COLO668 (cell line): ENCODE measurements around the gene TMEM232.
"Not testable (repeated sequence)": the region's sequence is repeated elsewhere in the genome, so short reads cannot be mapped to it uniquely, and the experiment has no call there.

ENCODE experiments used
- DNase-seq: peaks from one replicate; lab custom pipeline; 2025; ENCODE audit not compliant: unreplicated experiment; lab: John Stamatoyannopoulos, UW

Gene TMEM232

DNA sequence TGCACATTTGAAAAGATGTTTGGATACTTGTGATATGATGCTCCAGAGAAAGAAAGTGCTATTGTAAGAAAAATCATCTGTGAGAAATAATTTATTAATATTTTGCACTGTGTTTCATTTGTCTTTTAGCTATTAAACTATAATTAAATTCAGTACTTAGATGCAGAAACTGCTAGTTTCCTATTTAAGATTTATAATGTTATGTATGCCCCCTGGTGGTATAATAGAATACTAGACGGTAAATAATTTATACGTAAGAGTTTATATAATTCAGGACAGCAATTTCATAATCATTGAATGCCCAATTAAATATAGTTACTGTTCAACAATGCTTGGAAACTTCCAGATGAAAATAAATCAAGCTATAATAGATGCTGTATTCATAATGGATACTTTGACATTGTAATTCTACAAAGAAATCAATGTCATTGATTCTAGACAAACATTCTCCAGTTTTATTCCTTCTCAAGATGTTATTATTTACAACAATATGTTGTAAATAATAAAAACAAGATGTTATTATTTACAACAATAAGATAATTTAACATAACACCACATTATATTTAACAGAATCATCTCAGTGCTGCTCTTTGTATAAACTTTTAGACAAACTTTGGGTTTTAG is 101.0 kb downstream of the TMEM232 start:
- DNase-seq: no peak

GRCh38 chr5:110623874-110624273 is 102.6 kb downstream of the TMEM232 start:
- DNase-seq: no peak

DNA sequence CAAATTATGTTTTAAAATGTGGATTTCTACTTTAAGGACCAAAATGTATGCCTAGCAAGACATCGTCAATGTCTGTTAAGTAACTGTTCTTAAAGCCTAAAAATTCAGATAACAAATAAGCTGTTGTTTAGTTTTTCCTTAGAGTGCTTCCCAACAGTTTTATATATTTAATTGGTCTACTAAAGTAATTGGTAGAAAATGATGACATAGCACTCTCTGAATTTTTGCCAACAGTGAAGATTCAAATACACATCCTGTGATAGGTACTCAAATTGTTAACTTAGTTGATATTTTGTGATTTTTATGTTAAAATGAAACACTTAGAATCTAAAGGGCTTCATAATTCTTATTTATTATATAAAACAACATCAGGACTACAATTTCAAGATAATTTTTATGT is 107.5 kb downstream of the TMEM232 start:
- no peak for DNase-seq

DNA sequence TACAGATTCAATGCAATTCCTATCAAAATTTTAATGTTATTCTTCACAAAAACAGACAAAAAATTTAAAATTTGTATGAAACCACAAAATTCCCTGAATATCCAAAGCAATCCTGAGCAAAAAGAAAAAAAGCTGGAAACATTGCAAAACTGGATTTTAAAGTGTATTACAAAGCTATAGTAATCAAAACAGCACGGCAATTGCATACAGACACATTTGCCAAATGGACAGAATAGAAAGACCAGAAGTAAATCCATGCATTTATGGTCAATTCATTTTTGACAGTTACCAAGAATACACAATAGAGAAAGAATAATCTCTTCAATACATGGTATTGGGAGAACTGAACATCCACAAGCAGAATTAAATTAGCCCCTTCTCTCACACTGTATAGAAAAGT is 110.5 kb downstream of the TMEM232 start:
- no peak for DNase-seq

GRCh38 chr5:110612794-110613247 is 113.7 kb downstream of the TMEM232 start:
- DNase-seq: no peak

- DNase-seq: no peak
Measured at GRCh38 chr5:110611817-110612216, 114.7 kb downstream of the TMEM232 start.

GRCh38 chr5:110594866-110595265 is 131.6 kb downstream of the TMEM232 start:
- no peak for DNase-seq

- no peak for DNase-seq
Measured at GRCh38 chr5:110590187-110590586, 136.3 kb downstream of the TMEM232 start.

- DNase-seq: no peak
Measured at GRCh38 chr5:110588286-110588980, 138.0 kb downstream of the TMEM232 start.

GRCh38 chr5:110580625-110581024 is 145.8 kb downstream of the TMEM232 start:
- no peak for DNase-seq

DNA sequence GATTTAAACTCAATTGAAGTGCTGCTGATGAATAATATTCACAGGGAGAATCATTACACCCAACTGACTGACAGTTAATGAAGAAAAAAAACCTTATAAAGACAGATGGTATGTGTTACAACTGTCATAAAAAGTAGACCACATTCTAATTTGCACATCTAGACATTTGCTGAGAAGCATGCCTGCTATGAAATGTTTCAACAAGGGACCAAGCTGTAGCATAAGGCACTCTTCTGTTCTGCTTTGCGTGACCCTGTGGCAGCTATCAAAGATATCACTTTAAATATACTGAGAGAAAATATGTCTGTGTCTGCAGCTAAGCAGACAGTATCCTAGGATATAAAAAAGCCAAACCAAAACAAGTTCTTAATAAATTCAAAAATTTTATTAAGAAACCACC is 153.7 kb downstream of the TMEM232 start:
- no peak for DNase-seq

DNA sequence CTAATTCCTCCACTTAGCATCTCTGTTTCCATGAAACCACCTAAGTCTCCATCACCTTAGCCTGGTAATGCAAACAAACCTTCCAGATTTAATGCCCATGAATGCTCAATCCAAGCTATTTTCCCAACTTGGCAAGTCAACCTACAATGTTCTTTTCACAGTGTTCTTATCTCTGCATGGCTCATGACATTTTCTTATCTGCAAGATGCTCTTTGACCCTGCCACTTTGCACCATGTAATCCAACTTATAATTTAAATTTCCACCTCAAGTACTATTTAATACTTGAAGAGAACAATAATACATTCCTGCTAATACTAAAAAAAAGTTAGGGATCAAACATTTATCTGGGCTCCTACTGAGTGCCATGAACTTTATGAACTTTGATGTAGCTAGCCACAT is 164.3 kb downstream of the TMEM232 start:
- no peak for DNase-seq

DNA sequence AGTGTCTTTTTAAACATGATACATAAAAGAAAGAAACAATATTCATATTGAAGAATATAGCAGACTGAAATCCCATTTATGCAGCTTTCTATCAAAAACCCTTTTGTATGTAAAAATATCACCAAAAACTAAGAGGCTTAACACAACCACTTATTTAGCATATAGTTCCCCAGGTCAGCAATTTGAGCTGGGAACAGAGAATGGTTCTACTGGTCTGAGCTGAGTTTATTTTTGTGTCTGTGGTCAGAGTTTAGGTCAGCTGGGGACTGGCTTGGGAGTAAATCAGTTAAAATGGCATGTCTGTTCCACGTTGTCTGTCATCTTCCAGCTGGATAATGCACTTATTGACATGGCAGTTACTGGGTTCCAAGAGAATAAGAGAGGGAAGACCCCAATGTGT is 165.0 kb downstream of the TMEM232 start:
- DNase-seq: no peak

- no peak for DNase-seq
Measured at GRCh38 chr5:110549301-110549700, 177.2 kb downstream of the TMEM232 start.

GRCh38 chr5:110548171-110548570 is 178.3 kb downstream of the TMEM232 start:
- DNase-seq: no peak

DNA sequence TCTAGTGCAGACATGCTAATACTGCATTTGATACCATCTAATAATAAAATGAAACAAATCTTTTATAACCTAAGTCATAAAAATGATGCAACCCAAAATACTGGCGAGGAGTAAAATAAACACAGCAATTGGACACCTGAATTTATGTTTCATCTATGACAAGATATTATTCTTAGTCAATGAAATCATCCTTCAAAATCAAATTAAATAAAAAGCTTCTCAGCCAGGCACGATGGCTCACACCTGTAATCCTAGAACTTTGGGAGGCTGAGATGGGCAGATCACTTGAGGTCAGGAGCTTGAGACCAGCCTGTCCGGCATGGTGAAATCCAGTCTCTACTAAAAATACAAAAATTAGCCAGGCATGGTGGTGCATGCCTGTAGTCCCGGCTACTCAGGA is 179.0 kb downstream of the TMEM232 start:
- no peak for DNase-seq

DNA sequence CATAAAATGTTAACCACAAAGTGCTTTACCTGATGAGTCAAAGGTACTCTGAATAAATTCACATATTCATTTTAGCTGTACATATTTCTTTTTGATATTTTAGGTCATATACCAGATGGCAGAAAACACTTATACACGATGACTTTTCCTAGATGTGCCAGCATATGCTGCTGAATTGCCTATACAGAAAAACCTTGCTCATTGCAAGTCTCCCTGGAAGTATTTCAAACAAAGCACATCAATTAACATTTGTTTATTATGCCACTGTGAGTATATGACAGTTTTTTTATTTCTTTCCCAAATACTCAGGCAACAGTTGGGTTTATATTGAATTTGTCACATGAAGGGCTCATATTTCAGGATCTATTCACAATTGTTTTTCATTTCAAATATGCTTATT is 180.8 kb downstream of the TMEM232 start:
- no peak for DNase-seq

DNA sequence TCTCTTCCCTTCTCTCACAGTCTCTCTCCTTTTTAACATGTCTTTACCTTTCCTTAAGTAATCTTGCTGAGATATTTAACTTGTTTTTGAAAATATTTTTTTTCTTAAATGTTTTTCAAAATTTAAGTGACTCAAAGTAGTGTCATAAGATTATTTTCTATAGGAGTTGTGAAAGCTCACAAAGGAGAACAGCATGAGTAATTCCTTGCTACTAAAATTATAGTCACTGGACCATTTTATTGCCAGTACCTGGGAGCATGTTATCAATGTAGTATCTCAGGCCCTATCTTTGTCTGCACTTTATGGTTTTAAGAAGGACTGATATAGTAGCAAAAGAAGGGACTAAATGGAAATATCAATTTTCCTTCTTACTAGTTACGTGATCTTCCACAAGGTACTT is 181.9 kb downstream of the TMEM232 start:
- DNase-seq: no peak

GRCh38 chr5:110542949-110543348 is 183.5 kb downstream of the TMEM232 start:
- DNase-seq: no peak

GRCh38 chr5:110536120-110537115 is 190.1 kb downstream of the TMEM232 start:
- DNase-seq: no peak

GRCh38 chr5:110535146-110535545 is 191.3 kb downstream of the TMEM232 start:
- not testable (repeated sequence) for DNase-seq

DNA sequence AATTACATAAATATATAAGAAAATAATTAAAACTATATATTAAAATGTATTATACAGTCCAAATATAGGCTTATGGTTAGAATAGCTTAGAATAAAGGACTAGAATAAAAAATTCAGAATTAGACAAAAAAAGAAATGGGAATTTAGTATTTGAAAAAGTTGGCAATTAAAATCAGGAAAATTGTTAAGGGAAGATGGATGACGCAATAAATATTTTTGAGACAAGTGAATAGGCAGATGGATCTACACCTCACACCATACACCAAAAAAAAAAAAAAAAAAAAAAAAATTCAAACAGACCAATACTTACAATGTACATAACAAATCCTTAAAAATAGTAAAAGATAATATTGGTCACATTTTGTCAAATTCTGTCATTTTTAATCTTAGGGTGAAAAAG is 200.7 kb downstream of the TMEM232 start:
- DNase-seq: no peak
